C4-2B (cell line): ENCODE data around the gene RAPGEF1.

Experiments
- H3K27ac ChIP-seq: fragments of 450-650 bp; 2 replicates; pipeline ENCODE4 v1.5.1; 2017
- ZFX ChIP-seq: fragments of 450-650 bp; IDR thresholded peaks from 2 replicates; pipeline ENCODE4 v1.6.1; 2017
- TF ChIP-seq, protein P1 (sequence below): fragments of 450-650 bp; conservative IDR thresholded peaks from 2 replicates; pipeline ENCODE4 v1.5.1; 2017; ENCODE audit warnings: mild to moderate bottlenecking

Gene RAPGEF1

GRCh38 chr9:131700765-131701435 lies 39.0 kb downstream of the RAPGEF1 start:
- H3K27ac ChIP-seq: no peak overlapping the region
- TF ChIP-seq ZFX: no peak
- TF ChIP-seq, protein P1, sequence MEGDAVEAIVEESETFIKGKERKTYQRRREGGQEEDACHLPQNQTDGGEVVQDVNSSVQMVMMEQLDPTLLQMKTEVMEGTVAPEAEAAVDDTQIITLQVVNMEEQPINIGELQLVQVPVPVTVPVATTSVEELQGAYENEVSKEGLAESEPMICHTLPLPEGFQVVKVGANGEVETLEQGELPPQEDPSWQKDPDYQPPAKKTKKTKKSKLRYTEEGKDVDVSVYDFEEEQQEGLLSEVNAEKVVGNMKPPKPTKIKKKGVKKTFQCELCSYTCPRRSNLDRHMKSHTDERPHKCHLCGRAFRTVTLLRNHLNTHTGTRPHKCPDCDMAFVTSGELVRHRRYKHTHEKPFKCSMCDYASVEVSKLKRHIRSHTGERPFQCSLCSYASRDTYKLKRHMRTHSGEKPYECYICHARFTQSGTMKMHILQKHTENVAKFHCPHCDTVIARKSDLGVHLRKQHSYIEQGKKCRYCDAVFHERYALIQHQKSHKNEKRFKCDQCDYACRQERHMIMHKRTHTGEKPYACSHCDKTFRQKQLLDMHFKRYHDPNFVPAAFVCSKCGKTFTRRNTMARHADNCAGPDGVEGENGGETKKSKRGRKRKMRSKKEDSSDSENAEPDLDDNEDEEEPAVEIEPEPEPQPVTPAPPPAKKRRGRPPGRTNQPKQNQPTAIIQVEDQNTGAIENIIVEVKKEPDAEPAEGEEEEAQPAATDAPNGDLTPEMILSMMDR: no peak

DNA sequence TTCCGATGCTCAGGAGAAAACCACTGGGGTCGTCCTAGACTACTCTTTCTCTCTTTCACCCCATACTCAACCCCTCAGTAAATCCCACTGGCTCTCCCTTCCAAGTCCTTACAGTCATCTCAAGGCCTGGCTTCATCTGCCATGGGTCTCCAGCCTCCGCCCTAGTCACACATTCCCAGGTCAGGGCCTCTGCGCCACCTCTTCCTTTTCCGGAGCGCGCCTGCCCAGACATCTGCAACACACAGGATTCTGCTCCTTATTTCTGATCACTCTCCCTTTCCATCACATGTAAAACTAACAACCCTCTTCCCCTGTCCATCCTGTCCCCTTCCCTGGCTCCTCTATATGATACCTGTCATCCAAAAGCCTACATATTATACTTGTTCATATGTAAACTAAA lies 39.8 kb downstream of the RAPGEF1 start:
- H3K27ac ChIP-seq: no peak overlapping the region
- no peak for TF ChIP-seq ZFX

GRCh38 chr9:131698618-131698985 lies 41.3 kb downstream of the RAPGEF1 start:
- H3K27ac ChIP-seq: no peak overlapping the region
- TF ChIP-seq, protein P1: no peak
- no peak for TF ChIP-seq ZFX

DNA sequence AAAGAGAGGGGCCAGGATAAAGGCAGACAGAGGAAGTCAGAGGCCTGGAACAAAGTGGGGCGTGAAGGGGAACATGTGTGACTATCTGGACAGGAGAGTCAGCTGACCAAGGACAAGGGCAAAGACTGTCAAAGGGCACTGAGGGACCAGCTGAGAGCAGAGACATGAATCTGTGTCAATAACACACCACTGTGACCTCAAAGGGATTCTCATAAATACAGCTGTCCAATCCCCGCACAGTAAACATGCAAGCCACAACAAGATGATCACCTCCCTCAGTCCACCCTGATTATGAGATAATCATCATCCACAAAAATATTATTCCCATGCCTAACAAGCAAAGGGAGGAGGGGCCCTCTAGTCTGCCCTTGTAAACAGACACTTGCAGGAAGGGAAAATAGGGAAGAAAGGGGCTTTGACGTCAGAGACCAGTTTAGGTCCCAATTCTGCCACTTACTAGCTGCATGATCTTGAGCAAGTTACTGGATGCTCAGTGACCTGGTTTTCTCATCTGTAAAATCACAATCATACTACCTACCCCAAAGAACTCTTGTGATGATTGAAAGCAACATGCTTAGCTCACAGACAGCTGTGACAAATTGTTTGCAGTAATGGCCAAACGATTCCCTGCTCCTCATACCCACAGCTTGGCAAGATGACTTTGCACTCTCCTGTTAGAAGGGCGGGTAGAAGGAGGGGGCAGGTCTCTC lies 41.8 kb downstream of the RAPGEF1 start:
- no peak overlapping the region for H3K27ac ChIP-seq
- TF ChIP-seq ZFX: no peak
- TF ChIP-seq, protein P1: no peak

- TF ChIP-seq ZFX: no peak
- TF ChIP-seq, protein P1: no peak
- no peak overlapping the region for H3K27ac ChIP-seq
Observed at GRCh38 chr9:131697097-131697496, 42.8 kb downstream of the RAPGEF1 start.

DNA sequence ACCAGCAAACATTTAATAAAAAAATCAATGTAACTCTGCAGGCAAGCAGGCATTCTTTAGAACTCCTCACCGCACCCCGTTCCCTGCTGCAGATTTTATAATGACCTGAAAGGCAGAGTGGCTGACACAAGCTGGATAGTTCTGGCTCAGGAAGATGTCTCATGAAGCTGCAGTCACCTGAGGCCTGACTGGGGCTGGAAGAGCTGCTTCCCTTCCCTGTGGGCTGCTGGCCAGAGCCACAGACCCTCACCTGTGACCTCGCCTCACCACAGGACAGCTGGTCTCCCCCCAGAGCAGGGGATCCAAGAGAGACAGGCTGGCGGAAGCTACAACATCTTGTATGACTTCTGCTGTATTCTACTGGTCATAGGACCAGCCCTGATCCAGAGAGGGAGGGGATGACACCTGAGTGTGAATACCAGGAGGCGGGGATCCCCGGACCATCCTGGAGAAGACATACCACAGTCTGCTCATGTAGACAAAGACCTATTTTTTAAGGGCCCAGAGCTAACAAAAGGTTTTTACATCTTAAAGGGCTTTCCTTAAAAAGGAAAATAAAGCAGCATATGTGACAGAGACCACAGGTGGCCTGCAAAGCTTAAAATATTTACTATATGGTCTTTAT lies 43.9 kb downstream of the RAPGEF1 start:
- H3K27ac ChIP-seq: no peak overlapping the region
- TF ChIP-seq, protein P1: no peak
- TF ChIP-seq ZFX: no peak

- no peak overlapping the region for H3K27ac ChIP-seq
- TF ChIP-seq, protein P1: no peak
- TF ChIP-seq ZFX: no peak
Observed at GRCh38 chr9:131695366-131695765, 44.5 kb downstream of the RAPGEF1 start.
